ENCODE measurements around the gene CYBC1.

- TF ChIP-seq CTCF (conservative IDR thresholded peaks at IDR 0.05; ENCODE audit: low read length): no peak
- TF ChIP-seq EZH2phosphoT487 (IDR thresholded peaks at IDR 0.05; ENCODE audit: borderline replicate concordance, low read depth, low read length): no peak
Observed at GRCh38 chr17:82419540-82419939, 31.0 kb downstream of the CYBC1 start.
